ENCODE data around the gene GRIN2C.
A peak's percentile ranks its signal among the peaks of the same experiment; 100 is the strongest.
"Not testable (repeated sequence)": the region's sequence is repeated elsewhere in the genome, so short reads cannot be mapped to it uniquely, and the experiment has no call there.

Gene GRIN2C

DNA sequence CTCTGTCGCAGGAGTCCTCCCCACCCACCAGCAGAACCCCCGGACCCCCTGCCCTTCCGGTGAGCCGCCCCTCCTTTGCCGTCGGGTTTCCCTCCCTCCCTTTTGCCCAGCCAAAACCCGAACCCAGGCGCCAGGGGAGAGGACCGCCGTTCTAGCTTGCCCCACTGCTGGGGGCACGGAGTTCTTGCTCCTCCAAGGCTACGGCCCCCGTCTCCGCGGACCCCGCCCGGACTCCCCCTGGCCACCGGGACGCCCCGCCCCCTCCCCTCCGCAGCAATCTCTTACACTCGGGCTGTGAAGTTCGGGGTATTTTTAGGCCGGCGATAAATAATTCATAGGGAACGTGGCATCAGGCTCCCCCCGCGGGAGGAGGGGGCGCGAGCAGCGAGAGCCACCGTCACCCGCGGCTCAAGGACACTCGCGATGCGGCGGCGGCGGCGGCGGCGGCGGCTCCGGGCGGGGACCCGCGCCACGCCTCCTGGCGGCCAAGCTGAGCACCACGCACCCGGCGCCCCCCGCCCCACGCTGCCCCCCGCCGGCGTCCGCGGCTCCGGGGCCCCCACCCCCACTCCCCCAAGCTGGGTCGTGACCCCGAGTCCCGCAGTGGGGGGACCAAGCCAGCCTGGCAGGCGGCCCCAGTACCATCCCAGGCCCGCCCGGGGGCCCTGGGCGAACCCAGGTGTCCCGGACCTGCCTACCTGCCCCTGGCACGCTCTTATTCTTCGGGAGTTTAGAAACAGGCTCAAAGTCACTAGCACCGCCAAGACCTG is at the start of gene GRIN2C:
TSS of gene GRIN2C (minus strand) at position 427 of the 770 bp plus-strand sequence. CDS start 4,793 bp downstream, outside the sequence.
- Histone ChIP-seq H3K27ac (ENCODE audit: poor library complexity, severe bottlenecking) (no peak within 1 kb of the TSS), H3K36me3 (ENCODE audit: low read depth) (0 out of 2 replicates have a peak, but pooled peaks cover 3% of the 10 kb centered on the region), H3K27me3 (ENCODE audit: insufficient read depth, poor library complexity, severe bottlenecking) (peaks cover 67% of the 10 kb centered on the region), H3K4me1 (ENCODE audit: insufficient read depth, poor library complexity, severe bottlenecking) (no peaks in the 10 kb centered on the region), H3K4me3 (ENCODE audit: severe bottlenecking) (no peak within 1 kb of the TSS), H3K9me3 (ENCODE audit: severe bottlenecking) (no peaks in the 10 kb centered on the region)
- TF ChIP-seq, protein P1, sequence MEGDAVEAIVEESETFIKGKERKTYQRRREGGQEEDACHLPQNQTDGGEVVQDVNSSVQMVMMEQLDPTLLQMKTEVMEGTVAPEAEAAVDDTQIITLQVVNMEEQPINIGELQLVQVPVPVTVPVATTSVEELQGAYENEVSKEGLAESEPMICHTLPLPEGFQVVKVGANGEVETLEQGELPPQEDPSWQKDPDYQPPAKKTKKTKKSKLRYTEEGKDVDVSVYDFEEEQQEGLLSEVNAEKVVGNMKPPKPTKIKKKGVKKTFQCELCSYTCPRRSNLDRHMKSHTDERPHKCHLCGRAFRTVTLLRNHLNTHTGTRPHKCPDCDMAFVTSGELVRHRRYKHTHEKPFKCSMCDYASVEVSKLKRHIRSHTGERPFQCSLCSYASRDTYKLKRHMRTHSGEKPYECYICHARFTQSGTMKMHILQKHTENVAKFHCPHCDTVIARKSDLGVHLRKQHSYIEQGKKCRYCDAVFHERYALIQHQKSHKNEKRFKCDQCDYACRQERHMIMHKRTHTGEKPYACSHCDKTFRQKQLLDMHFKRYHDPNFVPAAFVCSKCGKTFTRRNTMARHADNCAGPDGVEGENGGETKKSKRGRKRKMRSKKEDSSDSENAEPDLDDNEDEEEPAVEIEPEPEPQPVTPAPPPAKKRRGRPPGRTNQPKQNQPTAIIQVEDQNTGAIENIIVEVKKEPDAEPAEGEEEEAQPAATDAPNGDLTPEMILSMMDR (IDR thresholded peaks at IDR 0.05; ENCODE audit: poor library complexity, severe bottlenecking), result peak; percentile 57
- no peak for ATAC-seq (ENCODE audit: low read depth)
- DNase-seq (ENCODE audit: low spot score), result no peak

DNA sequence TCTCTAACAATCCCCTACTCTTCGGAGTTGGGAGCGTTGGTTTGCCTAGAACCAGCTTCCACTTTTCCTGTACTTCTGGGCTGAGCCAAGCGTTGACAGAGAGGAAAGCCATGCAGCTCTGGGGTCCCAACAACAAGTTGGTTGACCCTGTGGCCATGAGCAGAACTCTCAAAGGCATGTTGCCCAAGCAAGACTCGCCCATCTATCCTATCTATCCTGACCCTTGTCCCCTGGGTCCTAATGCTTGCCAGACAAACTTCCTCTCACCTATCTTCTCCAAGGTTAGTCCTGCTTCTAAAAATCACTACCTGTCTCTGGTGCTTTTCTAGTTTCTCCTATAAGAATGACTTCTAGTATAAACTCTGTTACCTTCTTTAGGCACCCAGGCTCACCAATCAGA is 49.4 kb upstream of the GRIN2C start:
- not testable (repeated sequence) for H3K4me1 ChIP-seq (ENCODE audit: insufficient read depth, poor library complexity, severe bottlenecking); ATAC-seq (ENCODE audit: low read depth); H3K27me3 ChIP-seq (ENCODE audit: insufficient read depth, poor library complexity, severe bottlenecking); H3K27ac ChIP-seq (ENCODE audit: poor library complexity, severe bottlenecking); H3K36me3 ChIP-seq (ENCODE audit: low read depth); H3K4me3 ChIP-seq (ENCODE audit: severe bottlenecking); DNase-seq (ENCODE audit: low spot score); H3K9me3 ChIP-seq (ENCODE audit: severe bottlenecking)

DNA sequence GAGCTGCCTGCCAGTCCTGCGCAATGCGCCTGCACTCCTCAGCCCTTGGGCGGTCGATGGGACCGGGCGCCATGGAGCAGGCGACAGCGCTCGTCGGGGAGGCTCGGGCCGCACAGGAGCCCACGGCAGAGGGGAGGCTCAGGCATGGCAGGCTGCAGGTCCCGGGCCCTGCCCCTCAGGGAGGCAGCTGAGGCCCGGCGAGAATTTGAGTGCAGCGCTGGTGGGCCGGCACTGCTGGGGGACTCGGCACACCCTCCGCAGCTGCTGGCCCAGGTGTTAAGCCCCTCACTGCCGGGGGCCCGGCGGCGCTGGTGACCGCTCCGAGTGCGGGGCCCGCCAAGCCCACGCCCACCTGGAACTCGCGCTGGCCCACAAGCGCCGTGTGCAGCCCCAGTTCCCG is 47.3 kb upstream of the GRIN2C start:
- Histone ChIP-seq H3K4me3 (ENCODE audit: severe bottlenecking) (no peak overlapping the region), H3K36me3 (ENCODE audit: low read depth) (no peaks in the 10 kb centered on the region), H3K9me3 (ENCODE audit: severe bottlenecking) (no peaks in the 10 kb centered on the region), H3K4me1 (ENCODE audit: insufficient read depth, poor library complexity, severe bottlenecking) (no peaks in the 10 kb centered on the region), H3K27me3 (ENCODE audit: insufficient read depth, poor library complexity, severe bottlenecking) (no peaks in the 10 kb centered on the region), H3K27ac (ENCODE audit: poor library complexity, severe bottlenecking) (no peak overlapping the region)
- TF ChIP-seq, protein P1 (IDR thresholded peaks at IDR 0.05; ENCODE audit: poor library complexity, severe bottlenecking), result no peak
- DNase-seq (ENCODE audit: low spot score), result no peak
- no peak for ATAC-seq (ENCODE audit: low read depth)

DNA sequence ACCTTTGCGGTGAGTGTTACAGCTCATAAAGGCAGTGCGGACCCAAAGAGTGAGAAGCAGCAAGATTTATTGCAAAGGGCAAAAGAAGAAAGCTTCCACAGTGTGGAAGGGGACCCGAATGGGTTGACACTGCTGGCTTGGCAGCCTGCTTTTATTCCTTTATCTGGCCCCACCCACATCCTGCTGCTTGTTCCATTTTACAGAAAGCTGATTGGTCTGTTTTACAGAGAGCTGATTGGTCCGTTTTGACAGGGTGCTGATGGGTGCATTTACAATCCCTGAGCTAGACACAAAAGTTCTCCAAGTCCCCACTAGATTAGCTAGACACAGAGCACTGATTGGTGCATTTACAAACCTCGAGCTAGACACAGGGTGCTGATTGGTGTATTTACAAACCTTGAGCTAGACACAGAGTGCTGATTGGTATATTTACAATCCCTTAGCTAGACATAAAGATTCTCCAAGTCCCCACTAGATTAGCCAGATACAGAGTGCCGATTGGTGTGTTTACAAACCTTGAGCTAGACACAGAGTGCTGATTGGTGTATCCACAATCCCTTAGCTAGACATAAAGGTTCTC is 46.6 kb upstream of the GRIN2C start:
- H3K36me3 ChIP-seq (ENCODE audit: low read depth); H3K27me3 ChIP-seq (ENCODE audit: insufficient read depth, poor library complexity, severe bottlenecking); ATAC-seq (ENCODE audit: low read depth); H3K4me3 ChIP-seq (ENCODE audit: severe bottlenecking); H3K4me1 ChIP-seq (ENCODE audit: insufficient read depth, poor library complexity, severe bottlenecking); DNase-seq (ENCODE audit: low spot score); H3K9me3 ChIP-seq (ENCODE audit: severe bottlenecking); H3K27ac ChIP-seq (ENCODE audit: poor library complexity, severe bottlenecking): not testable (repeated sequence)

DNA sequence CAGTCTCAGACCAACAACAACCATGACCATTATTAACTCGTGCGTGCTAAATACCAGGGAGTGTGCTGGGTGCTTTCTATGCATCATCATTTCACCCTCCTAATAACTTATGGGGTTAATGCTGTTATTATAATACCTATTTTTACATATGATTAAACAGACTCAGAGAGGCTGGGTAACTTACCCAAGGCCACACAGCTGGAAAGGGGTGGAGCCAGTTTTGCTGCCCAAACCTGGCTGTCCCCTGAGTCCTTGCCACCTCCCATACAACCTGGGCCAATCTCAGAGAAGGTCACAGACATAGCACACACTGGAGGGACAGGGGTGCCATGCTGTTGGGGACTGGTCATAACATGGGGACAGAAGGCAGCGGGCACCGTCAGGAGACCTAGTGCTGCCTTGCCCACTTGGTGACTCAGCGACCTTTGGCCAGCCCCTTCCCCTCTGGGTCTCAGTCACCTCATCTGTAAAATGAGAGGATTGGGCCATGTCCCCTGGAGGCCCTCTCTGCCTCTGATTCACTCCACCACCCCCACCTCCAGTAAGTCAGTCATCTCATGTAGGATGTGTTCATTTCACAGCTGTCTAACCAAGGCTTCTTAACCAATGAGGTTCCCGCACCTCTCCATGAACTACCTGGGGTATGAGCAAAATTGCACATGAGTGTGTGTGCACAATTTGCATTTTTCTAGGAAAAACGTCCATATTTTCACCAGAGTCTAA is 45.2 kb upstream of the GRIN2C start:
- H3K27me3 ChIP-seq (ENCODE audit: insufficient read depth, poor library complexity, severe bottlenecking), result no peaks in the 10 kb centered on the region
- TF ChIP-seq, protein P1 (IDR thresholded peaks at IDR 0.05; ENCODE audit: poor library complexity, severe bottlenecking), result no peak
- H3K27ac ChIP-seq (ENCODE audit: poor library complexity, severe bottlenecking), result no peak overlapping the region
- ATAC-seq (ENCODE audit: low read depth) (no peak), DNase-seq (ENCODE audit: low spot score) (no peak)
- H3K4me3 ChIP-seq (ENCODE audit: severe bottlenecking), result no peak overlapping the region
- no peaks in the 10 kb centered on the region for H3K4me1 ChIP-seq (ENCODE audit: insufficient read depth, poor library complexity, severe bottlenecking)
- H3K9me3 ChIP-seq (ENCODE audit: severe bottlenecking), result no peaks in the 10 kb centered on the region
- H3K36me3 ChIP-seq (ENCODE audit: low read depth), result no peaks in the 10 kb centered on the region
